ENCODE measurements around the gene MCHR1. TPM values are rescaled to one million over a fixed set of nuclear protein-coding genes. Genes with fewer than 3 reads are reported as not detected.
"Not testable (repeated sequence)": the region's sequence is repeated elsewhere in the genome, so short reads cannot be mapped to it uniquely, and the experiment has no call there.

The MCHR1 gene
- total and polyA plus RNA-seq, 4 donors, result 1.6 TPM; not detected in 3

DNA sequence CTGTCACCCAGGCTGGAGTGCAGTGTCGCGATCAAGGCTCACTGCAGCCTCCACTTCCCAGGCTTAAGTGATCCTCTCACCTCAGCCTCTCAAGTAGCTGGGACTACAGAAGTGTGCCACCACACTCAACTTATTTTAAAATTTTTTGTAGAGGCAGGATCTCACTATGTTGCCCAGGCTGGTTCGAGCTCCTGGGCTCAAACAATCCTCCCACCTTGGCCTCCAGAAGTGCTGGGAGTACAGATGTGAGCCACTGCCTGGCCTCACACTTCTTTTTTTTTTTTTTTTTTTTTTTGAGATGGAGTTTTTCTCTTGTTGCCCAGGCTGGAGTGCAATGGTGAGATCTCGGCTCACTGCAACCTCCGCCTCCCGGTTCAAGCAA is 40.9 kb downstream of the MCHR1 start:
- intact Hi-C loops (cut with DNase I); H3K27me3 ChIP-seq (ENCODE audit: control insufficient read depth in 1 of 2, insufficient read depth in 2 of 2, low read length in 1 of 2); H3K36me3 ChIP-seq (ENCODE audit: control insufficient read depth in 1 of 2, insufficient read depth in 2 of 2, low read length in 1 of 2); ATAC-seq (ENCODE audit: low FRiP score); DNase-seq; H3K9me3 ChIP-seq (ENCODE audit: control insufficient read depth, low read length); H3K4me3 ChIP-seq (ENCODE audit: low read length in 2 of 2); H3K27ac ChIP-seq (ENCODE audit: low read depth in 1 of 2, low read length in 2 of 2); H3K4me1 ChIP-seq (ENCODE audit: control insufficient read depth in 1 of 2, insufficient read depth in 2 of 2, low read length in 2 of 2): not testable (repeated sequence)
- 96 to 99% methylated on average over 6 of the region's 6 CpGs for WGBS, 2 donors

GRCh38 chr22:40720538-40721256 is 41.4 kb downstream of the MCHR1 start:
- no peaks in the 10 kb centered on the region for H3K4me1 ChIP-seq (ENCODE audit: control insufficient read depth in 1 of 2, insufficient read depth in 2 of 2, low read length in 2 of 2)
- intact Hi-C loops (cut with DNase I), result no loop called here
- H3K27ac ChIP-seq (ENCODE audit: low read depth in 1 of 2, low read length in 2 of 2), result peak overlapping the region in 1 of 2 donors; percentile 67
- peak in 1 of 2 donors; percentile 27 for DNase-seq
- H3K27me3 ChIP-seq (ENCODE audit: control insufficient read depth in 1 of 2, insufficient read depth in 2 of 2, low read length in 1 of 2), result no peaks in the 10 kb centered on the region
- no peaks in the 10 kb centered on the region for H3K36me3 ChIP-seq (ENCODE audit: control insufficient read depth in 1 of 2, insufficient read depth in 2 of 2, low read length in 1 of 2)
- H3K4me3 ChIP-seq (ENCODE audit: low read length in 2 of 2), result no peak overlapping the region
- H3K9me3 ChIP-seq (ENCODE audit: control insufficient read depth, low read length), result no peaks in the 10 kb centered on the region
- WGBS, 2 donors, result 5 to 8% methylated on average over 11 of the region's 11 CpGs
- ATAC-seq (ENCODE audit: low FRiP score), result peak; percentile 15

GRCh38 chr22:40721266-40721665 is 42.0 kb downstream of the MCHR1 start:
- Histone ChIP-seq H3K9me3 (ENCODE audit: control insufficient read depth, low read length) (no peaks in the 10 kb centered on the region), H3K27me3 (ENCODE audit: control insufficient read depth in 1 of 2, insufficient read depth in 2 of 2, low read length in 1 of 2) (no peaks in the 10 kb centered on the region), H3K36me3 (ENCODE audit: control insufficient read depth in 1 of 2, insufficient read depth in 2 of 2, low read length in 1 of 2) (no peaks in the 10 kb centered on the region), H3K4me1 (ENCODE audit: control insufficient read depth in 1 of 2, insufficient read depth in 2 of 2, low read length in 2 of 2) (no peaks in the 10 kb centered on the region), H3K27ac (ENCODE audit: low read depth in 1 of 2, low read length in 2 of 2) (peak overlapping the region; percentile 7 to 67), H3K4me3 (ENCODE audit: low read length in 2 of 2) (no peak overlapping the region)
- intact Hi-C loops (cut with DNase I), result no loop called here
- peak; percentile 50 for ATAC-seq (ENCODE audit: low FRiP score)
- DNase-seq, result no peak
- WGBS, 2 donors, result 7 to 13% methylated on average over 6 of the region's 6 CpGs

DNA sequence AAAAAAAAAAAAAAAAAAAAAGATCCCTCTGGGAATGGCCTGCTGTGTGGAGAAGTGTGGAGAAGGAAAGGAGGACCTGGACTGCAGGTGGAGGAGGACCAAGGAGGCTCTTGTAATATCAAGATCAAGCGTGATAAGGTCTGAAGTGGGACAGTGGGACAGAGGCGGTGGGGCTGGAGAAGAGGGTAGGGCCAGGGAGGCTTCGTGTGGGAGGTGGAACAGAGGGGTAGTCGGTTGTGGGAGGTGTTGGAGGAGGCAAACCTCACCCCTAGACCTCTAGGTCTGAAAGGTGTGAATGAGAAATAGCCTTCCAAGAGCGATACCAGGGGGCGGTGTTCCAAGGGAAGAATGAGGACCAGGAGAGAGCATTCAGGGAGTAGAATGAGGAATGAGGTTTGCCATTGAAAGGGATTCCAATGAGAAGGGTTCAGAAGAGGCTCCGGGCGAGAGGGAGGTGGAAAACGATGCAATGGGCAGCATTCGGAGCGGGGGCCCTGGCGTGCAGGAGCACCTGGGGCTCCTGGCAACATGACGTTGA is 44.2 kb downstream of the MCHR1 start:
- no peaks in the 10 kb centered on the region for H3K9me3 ChIP-seq (ENCODE audit: control insufficient read depth, low read length)
- no peaks in the 10 kb centered on the region for H3K4me1 ChIP-seq (ENCODE audit: control insufficient read depth in 1 of 2, insufficient read depth in 2 of 2, low read length in 2 of 2)
- no peaks in the 10 kb centered on the region for H3K36me3 ChIP-seq (ENCODE audit: control insufficient read depth in 1 of 2, insufficient read depth in 2 of 2, low read length in 1 of 2)
- no peaks in the 10 kb centered on the region for H3K27me3 ChIP-seq (ENCODE audit: control insufficient read depth in 1 of 2, insufficient read depth in 2 of 2, low read length in 1 of 2)
- ATAC-seq (ENCODE audit: low FRiP score) (no peak), DNase-seq (no peak)
- WGBS, 2 donors, result 91 to 96% methylated on average over 13 of the region's 13 CpGs
- no peak overlapping the region for H3K27ac ChIP-seq (ENCODE audit: low read depth in 1 of 2, low read length in 2 of 2)
- intact Hi-C loops (cut with DNase I), result no loop called here
- H3K4me3 ChIP-seq (ENCODE audit: low read length in 2 of 2), result no peak overlapping the region

- ATAC-seq (ENCODE audit: low FRiP score) (no peak), DNase-seq (no peak)
- Histone ChIP-seq H3K9me3 (ENCODE audit: control insufficient read depth, low read length) (no peaks in the 10 kb centered on the region), H3K4me1 (ENCODE audit: control insufficient read depth in 1 of 2, insufficient read depth in 2 of 2, low read length in 2 of 2) (no peaks in the 10 kb centered on the region), H3K36me3 (ENCODE audit: control insufficient read depth in 1 of 2, insufficient read depth in 2 of 2, low read length in 1 of 2) (no peaks in the 10 kb centered on the region), H3K27me3 (ENCODE audit: control insufficient read depth in 1 of 2, insufficient read depth in 2 of 2, low read length in 1 of 2) (no peaks in the 10 kb centered on the region), H3K4me3 (ENCODE audit: low read length in 2 of 2) (no peak overlapping the region), H3K27ac (ENCODE audit: low read depth in 1 of 2, low read length in 2 of 2) (no peak overlapping the region)
- WGBS, 2 donors, result 78 to 90% methylated on average over 3 to 4 of the region's 4 CpGs
- intact Hi-C loops (cut with DNase I), result no loop called here
Observed at GRCh38 chr22:40726514-40726913, 47.2 kb downstream of the MCHR1 start.

DNA sequence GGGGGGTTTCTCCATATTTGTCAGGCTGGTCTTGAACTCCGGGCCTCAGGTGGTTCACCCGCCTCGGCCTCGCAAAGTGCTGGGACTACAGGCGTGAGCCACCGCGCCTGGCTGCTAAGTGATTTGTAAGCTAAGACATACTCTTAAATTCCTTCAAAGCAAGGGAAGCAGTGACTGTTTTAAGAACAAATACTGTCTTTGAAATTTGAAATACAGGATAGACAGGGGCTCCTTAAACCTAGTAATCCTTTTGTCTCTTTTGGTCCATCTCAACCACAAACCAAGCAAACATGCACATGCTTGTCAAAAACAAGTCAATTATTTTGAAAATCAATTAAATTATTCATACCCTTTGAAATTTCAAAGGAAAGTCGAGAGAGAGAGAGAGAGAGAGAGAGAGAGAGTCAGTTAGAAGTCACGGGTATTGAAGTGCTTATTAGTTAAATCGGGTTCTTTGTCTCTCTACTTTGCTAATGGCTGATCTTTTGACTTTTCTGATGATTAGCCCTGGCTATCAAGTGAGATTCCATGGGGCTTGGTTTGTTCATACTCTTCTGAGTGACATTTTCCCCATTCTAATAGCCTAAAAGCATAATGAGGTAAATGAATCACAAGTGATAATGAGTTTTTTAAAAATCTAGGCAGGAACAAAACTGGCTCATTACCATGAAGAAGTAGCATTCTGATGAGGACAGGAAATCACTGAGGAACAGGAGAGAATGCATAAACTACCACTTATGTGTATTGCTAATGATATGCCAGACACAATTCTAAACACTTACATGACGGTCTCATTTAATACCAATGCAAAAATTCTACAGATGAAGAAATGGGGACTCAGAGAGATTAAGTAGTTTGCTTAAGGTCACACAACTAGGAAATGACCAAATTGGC is 48.0 kb downstream of the MCHR1 start:
- no peaks in the 10 kb centered on the region for H3K27me3 ChIP-seq (ENCODE audit: control insufficient read depth in 1 of 2, insufficient read depth in 2 of 2, low read length in 1 of 2)
- no peak for ATAC-seq (ENCODE audit: low FRiP score)
- no peak overlapping the region for H3K27ac ChIP-seq (ENCODE audit: low read depth in 1 of 2, low read length in 2 of 2)
- WGBS, 2 donors, result 90% methylated on average over 11 of the region's 11 CpGs
- H3K4me1 ChIP-seq (ENCODE audit: control insufficient read depth in 1 of 2, insufficient read depth in 2 of 2, low read length in 2 of 2), result no peaks in the 10 kb centered on the region
- intact Hi-C loops (cut with DNase I), result no loop called here
- no peak for DNase-seq
- no peaks in the 10 kb centered on the region for H3K9me3 ChIP-seq (ENCODE audit: control insufficient read depth, low read length)
- no peak overlapping the region for H3K4me3 ChIP-seq (ENCODE audit: low read length in 2 of 2)
- H3K36me3 ChIP-seq (ENCODE audit: control insufficient read depth in 1 of 2, insufficient read depth in 2 of 2, low read length in 1 of 2), result no peaks in the 10 kb centered on the region

DNA sequence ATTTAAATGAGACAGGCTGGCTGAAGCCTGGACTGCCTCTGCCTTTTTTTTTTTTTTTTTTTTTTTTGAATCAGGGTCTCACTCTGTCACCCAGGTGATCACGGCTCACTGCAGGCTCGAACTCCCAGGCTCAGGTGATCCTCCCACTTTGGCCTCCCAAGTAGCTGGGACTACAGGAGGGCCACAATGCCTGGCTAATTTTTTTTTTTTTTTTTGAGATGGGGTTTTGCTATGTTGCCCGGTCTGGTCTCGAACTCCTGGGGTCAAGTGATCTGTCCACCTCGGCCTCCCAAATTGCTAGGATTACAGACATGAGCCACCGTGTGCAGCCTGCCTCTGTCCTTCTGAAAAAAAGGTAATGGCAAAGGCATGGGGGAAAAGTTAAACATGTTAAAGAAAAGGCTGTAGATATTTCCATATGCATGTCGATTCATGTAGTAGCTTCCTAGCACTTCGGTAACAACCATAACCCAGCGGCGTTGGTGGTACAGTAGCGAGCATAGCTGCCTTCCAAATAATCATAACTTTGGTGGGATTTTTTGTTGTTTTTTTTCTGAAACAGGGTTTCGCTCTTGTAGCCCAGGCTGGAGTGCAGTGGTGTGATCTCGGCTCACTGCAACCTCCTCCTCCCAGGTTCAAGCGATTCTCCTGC is 48.8 kb downstream of the MCHR1 start:
- intact Hi-C loops (cut with DNase I), result no loop called here
- Histone ChIP-seq H3K4me1 (ENCODE audit: control insufficient read depth in 1 of 2, insufficient read depth in 2 of 2, low read length in 2 of 2) (peaks cover 0 to 2% of the 10 kb centered on the region in 2 donors), H3K36me3 (ENCODE audit: control insufficient read depth in 1 of 2, insufficient read depth in 2 of 2, low read length in 1 of 2) (no peaks in the 10 kb centered on the region), H3K27me3 (ENCODE audit: control insufficient read depth in 1 of 2, insufficient read depth in 2 of 2, low read length in 1 of 2) (no peaks in the 10 kb centered on the region), H3K9me3 (ENCODE audit: control insufficient read depth, low read length) (no peaks in the 10 kb centered on the region), H3K4me3 (ENCODE audit: low read length in 2 of 2) (no peak overlapping the region), H3K27ac (ENCODE audit: low read depth in 1 of 2, low read length in 2 of 2) (no peak overlapping the region)
- DNase-seq, result no peak
- ATAC-seq (ENCODE audit: low FRiP score), result no peak
- 94% methylated on average over 14 of the region's 14 CpGs for WGBS, 2 donors

DNA sequence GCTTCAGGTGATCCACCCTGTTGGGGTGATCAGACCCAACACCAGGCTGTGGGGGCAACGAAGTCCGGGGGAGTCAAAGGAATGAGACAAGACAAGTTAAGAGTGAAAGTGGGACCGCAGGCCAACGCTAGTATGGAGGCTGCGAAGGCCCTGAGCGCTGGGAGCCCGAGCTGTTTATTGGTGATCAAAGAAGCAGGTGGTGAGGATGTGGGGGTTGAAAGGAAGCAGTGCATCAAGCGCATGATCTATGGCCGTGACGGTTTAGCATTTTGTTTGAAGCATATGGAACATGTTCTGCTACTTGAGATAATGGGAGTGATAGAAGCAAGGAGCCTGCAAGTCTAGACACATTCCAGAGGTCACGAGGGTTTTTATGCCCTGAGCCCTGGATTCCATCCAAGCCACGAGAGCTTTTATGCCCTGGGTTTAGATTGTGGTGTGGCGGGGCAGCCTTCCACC is 49.5 kb downstream of the MCHR1 start:
- no peak overlapping the region for H3K27ac ChIP-seq (ENCODE audit: low read depth in 1 of 2, low read length in 2 of 2)
- H3K9me3 ChIP-seq (ENCODE audit: control insufficient read depth, low read length), result no peaks in the 10 kb centered on the region
- ATAC-seq (ENCODE audit: low FRiP score) (no peak), DNase-seq (no peak)
- H3K36me3 ChIP-seq (ENCODE audit: control insufficient read depth in 1 of 2, insufficient read depth in 2 of 2, low read length in 1 of 2), result no peaks in the 10 kb centered on the region
- peaks cover 0 to 2% of the 10 kb centered on the region in 2 donors for H3K4me1 ChIP-seq (ENCODE audit: control insufficient read depth in 1 of 2, insufficient read depth in 2 of 2, low read length in 2 of 2)
- no peaks in the 10 kb centered on the region for H3K27me3 ChIP-seq (ENCODE audit: control insufficient read depth in 1 of 2, insufficient read depth in 2 of 2, low read length in 1 of 2)
- no peak overlapping the region for H3K4me3 ChIP-seq (ENCODE audit: low read length in 2 of 2)
- 69 to 71% methylated on average over 13 of the region's 13 CpGs for WGBS, 2 donors
- intact Hi-C loops (cut with DNase I), result no loop called here
